ENCODE results near the gene FBXW11. TPM values are rescaled to one million over a fixed set of nuclear protein-coding genes. Genes with fewer than 3 reads are reported as not detected.
A peak's percentile ranks its signal among the peaks of the same experiment; 100 is the strongest.

The FBXW11 gene
- total RNA-seq, 1 experiment from 2014 or later = 52.2 TPM

DNA sequence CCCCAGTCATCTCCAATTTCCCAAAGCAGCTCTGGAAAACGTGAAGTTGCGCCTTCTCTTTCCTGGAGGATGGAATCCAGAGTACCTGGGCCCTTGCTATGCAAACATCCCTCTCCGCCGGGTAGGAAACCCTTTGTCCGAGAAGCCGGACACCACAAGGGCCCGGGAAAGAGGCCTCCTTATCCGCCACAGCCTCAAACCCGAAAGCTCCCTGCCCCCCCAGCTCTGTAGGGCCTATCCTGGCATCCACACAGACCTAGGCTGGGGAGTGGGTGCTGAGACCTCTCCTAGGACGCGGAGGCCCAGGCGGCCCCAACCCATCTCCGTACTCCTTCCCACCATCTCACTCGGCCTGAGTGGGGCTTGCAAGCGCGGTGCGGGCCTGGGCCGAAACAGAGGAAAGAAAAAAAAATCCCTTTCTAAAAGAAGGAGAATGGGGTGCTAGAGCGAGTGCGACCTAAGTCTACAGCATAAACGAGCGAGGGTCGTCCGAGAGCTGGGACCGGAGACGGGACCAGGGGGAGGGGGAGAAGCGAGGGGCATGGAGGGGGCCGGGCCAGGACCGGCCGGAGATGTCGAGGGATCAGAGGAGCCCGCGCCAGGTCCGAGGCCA is 624 bp downstream of the FBXW11 start:
- Mint-ChIP-seq H3K4me1 (peaks cover 75% of the 10 kb centered on the region), H3K27me3 (ENCODE audit: low read depth) (peaks cover 11% of the 10 kb centered on the region), H3K36me3 (no peaks in the 10 kb centered on the region), H3K9me3 (no peaks in the 10 kb centered on the region), H3K27ac (peak overlapping the region; percentile 71), H3K4me3 (peak overlapping the region; percentile 93)
- DNase-seq (ENCODE audit: low spot score) (peak; percentile 34), ATAC-seq (peak; percentile 6)
- POLR2A ChIA-PET = interaction anchor here (0.6 to 1.3 kb wide), 8 partner anchors 8 to 277 kb away, joined by 3 to 6 read pairs (median 4); no protein-coding TSS in a partner anchor
- CTCF ChIA-PET = interaction anchor here (0.9 to 5.9 kb wide), 9 partner anchors 35 to 587 kb away, joined by 3 to 65 read pairs (median 7); partner anchors contain the start of genes FGF18 and STK10
- peak; percentile 54; the same call in 1 of the 2 replicates for TF ChIP-seq ESRRA (CRISPR knock-in tag; IDR thresholded peaks at IDR 0.05; ENCODE audit: borderline replicate concordance)
- 0 out of 2 replicates have a peak, but pooled peaks have one; percentile 60 for TF ChIP-seq SMAD3 (CRISPR knock-in tag; IDR thresholded peaks at IDR 0.05; ENCODE audit: borderline replicate concordance)
- TF ChIP-seq, protein P1, sequence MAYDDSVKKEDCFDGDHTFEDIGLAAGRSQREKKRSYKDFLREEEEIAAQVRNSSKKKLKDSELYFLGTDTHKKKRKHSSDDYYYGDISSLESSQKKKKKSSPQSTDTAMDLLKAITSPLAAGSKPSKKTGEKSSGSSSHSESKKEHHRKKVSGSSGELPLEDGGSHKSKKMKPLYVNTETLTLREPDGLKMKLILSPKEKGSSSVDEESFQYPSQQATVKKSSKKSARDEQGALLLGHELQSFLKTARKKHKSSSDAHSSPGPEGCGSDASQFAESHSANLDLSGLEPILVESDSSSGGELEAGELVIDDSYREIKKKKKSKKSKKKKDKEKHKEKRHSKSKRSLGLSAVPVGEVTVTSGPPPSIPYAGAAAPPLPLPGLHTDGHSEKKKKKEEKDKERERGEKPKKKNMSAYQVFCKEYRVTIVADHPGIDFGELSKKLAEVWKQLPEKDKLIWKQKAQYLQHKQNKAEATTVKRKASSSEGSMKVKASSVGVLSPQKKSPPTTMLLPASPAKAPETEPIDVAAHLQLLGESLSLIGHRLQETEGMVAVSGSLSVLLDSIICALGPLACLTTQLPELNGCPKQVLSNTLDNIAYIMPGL (CRISPR knock-in tag; IDR thresholded peaks at IDR 0.05) = no peak

DNA sequence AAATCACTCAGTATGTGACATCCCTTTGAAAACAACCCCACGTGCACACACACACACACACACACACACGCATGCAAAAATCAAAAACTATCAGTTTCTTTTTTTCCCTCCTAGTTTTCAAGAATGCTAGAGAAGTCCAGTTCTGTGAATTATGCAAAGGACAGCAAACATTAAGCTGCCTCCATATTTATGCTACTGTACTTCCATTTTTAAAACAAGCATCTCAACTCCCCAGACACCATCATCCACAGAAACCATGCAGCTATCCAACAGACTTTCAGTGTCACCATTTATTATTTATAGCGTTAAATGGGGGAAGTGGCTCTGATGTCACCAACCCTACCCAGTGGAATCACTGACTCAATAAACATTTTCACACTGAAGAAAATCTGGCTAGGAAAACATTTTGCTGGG is 1.6 kb downstream of the FBXW11 start:
- ChIA-PET CTCF (interaction anchor here (1.8 to 5.9 kb wide), 2 partner anchors 93 to 147 kb away, joined by 7 to 65 read pairs; no protein-coding TSS in a partner anchor), POLR2A (interaction anchor here (0.6 kb wide), 1 partner anchor 18 kb away, joined by 4 read pairs; no protein-coding TSS in a partner anchor)
- no peak for DNase-seq (ENCODE audit: low spot score)
- Mint-ChIP-seq H3K27me3 (ENCODE audit: low read depth) (peaks cover 5% of the 10 kb centered on the region), H3K36me3 (no peaks in the 10 kb centered on the region), H3K27ac (peak overlapping the region; percentile 51), H3K4me1 (peaks cover 78% of the 10 kb centered on the region), H3K4me3 (peak overlapping the region; percentile 93), H3K9me3 (no peaks in the 10 kb centered on the region)
- ATAC-seq = no peak
- TF ChIP-seq, protein P2, sequence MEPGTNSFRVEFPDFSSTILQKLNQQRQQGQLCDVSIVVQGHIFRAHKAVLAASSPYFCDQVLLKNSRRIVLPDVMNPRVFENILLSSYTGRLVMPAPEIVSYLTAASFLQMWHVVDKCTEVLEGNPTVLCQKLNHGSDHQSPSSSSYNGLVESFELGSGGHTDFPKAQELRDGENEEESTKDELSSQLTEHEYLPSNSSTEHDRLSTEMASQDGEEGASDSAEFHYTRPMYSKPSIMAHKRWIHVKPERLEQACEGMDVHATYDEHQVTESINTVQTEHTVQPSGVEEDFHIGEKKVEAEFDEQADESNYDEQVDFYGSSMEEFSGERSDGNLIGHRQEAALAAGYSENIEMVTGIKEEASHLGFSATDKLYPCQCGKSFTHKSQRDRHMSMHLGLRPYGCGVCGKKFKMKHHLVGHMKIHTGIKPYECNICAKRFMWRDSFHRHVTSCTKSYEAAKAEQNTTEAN (CRISPR knock-in tag; IDR thresholded peaks at IDR 0.05) = no peak
- TF ChIP-seq, protein P3, sequence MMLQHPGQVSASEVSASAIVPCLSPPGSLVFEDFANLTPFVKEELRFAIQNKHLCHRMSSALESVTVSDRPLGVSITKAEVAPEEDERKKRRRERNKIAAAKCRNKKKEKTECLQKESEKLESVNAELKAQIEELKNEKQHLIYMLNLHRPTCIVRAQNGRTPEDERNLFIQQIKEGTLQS (CRISPR knock-in tag; conservative IDR thresholded peaks at IDR 0.05) = no peak
- TF ChIP-seq ZNF416 (CRISPR knock-in tag; IDR thresholded peaks at IDR 0.05) = no peak
- TF ChIP-seq, protein P4, sequence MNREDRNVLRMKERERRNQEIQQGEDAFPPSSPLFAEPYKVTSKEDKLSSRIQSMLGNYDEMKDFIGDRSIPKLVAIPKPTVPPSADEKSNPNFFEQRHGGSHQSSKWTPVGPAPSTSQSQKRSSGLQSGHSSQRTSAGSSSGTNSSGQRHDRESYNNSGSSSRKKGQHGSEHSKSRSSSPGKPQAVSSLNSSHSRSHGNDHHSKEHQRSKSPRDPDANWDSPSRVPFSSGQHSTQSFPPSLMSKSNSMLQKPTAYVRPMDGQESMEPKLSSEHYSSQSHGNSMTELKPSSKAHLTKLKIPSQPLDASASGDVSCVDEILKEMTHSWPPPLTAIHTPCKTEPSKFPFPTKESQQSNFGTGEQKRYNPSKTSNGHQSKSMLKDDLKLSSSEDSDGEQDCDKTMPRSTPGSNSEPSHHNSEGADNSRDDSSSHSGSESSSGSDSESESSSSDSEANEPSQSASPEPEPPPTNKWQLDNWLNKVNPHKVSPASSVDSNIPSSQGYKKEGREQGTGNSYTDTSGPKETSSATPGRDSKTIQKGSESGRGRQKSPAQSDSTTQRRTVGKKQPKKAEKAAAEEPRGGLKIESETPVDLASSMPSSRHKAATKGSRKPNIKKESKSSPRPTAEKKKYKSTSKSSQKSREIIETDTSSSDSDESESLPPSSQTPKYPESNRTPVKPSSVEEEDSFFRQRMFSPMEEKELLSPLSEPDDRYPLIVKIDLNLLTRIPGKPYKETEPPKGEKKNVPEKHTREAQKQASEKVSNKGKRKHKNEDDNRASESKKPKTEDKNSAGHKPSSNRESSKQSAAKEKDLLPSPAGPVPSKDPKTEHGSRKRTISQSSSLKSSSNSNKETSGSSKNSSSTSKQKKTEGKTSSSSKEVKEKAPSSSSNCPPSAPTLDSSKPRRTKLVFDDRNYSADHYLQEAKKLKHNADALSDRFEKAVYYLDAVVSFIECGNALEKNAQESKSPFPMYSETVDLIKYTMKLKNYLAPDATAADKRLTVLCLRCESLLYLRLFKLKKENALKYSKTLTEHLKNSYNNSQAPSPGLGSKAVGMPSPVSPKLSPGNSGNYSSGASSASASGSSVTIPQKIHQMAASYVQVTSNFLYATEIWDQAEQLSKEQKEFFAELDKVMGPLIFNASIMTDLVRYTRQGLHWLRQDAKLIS (CRISPR knock-in tag; IDR thresholded peaks at IDR 0.05; ENCODE audit: borderline replicate concordance) = no peak
- TF ChIP-seq SP1 (CRISPR knock-in tag; conservative IDR thresholded peaks at IDR 0.05) = no peak
- no peak for TF ChIP-seq NFYB (CRISPR knock-in tag; conservative IDR thresholded peaks at IDR 0.05; ENCODE audit: low read depth)
- TF ChIP-seq, protein P1 (CRISPR knock-in tag; IDR thresholded peaks at IDR 0.05) = no peak

DNA sequence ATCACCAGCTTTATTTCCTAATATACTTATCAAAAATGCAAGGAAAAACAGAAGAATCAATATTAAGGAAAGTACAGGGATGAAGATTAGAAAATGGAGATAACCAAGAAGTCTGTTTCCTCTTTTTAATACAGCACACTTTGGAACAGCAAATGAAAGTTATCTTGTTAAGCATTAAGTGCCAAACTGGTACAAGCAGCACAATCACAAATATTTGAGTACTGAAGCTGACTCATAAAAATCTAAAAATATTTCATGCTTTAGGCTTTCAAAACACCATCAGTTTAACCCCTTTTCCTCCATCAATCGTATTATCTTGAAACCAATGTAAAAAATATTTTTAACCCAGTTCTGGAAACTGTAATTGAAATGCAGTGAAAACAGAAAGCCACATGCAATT is 2.7 kb downstream of the FBXW11 start:
- POLR2A ChIA-PET = no interaction called here
- H3K4me3 Mint-ChIP-seq = no peak overlapping the region
- no peaks in the 10 kb centered on the region for H3K36me3 Mint-ChIP-seq
- TF ChIP-seq CREB1 (CRISPR knock-in tag; IDR thresholded peaks at IDR 0.05) (no peak), ZNF263 (CRISPR knock-in tag; IDR thresholded peaks at IDR 0.05; ENCODE audit: low read depth) (no peak), FOXP1 (CRISPR knock-in tag; IDR thresholded peaks at IDR 0.05; ENCODE audit: borderline replicate concordance) (no peak), NFYB (CRISPR knock-in tag; conservative IDR thresholded peaks at IDR 0.05; ENCODE audit: low read depth) (no peak), RORB (CRISPR knock-in tag; IDR thresholded peaks at IDR 0.05) (no peak)
- TF ChIP-seq, protein P2 (CRISPR knock-in tag; IDR thresholded peaks at IDR 0.05) = no peak
- TF ChIP-seq, protein P5, sequence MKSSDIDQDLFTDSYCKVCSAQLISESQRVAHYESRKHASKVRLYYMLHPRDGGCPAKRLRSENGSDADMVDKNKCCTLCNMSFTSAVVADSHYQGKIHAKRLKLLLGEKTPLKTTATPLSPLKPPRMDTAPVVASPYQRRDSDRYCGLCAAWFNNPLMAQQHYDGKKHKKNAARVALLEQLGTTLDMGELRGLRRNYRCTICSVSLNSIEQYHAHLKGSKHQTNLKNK (CRISPR knock-in tag; IDR thresholded peaks at IDR 0.05) = no peak
- TF ChIP-seq, protein P6, sequence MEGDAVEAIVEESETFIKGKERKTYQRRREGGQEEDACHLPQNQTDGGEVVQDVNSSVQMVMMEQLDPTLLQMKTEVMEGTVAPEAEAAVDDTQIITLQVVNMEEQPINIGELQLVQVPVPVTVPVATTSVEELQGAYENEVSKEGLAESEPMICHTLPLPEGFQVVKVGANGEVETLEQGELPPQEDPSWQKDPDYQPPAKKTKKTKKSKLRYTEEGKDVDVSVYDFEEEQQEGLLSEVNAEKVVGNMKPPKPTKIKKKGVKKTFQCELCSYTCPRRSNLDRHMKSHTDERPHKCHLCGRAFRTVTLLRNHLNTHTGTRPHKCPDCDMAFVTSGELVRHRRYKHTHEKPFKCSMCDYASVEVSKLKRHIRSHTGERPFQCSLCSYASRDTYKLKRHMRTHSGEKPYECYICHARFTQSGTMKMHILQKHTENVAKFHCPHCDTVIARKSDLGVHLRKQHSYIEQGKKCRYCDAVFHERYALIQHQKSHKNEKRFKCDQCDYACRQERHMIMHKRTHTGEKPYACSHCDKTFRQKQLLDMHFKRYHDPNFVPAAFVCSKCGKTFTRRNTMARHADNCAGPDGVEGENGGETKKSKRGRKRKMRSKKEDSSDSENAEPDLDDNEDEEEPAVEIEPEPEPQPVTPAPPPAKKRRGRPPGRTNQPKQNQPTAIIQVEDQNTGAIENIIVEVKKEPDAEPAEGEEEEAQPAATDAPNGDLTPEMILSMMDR (IDR thresholded peaks at IDR 0.05) = no peak
- no peak overlapping the region for H3K27ac Mint-ChIP-seq
- no peak for DNase-seq (ENCODE audit: low spot score)
- no peaks in the 10 kb centered on the region; the same call in 1 of the 2 replicates for H3K27me3 Mint-ChIP-seq (ENCODE audit: low read depth)
- H3K9me3 Mint-ChIP-seq = no peaks in the 10 kb centered on the region
- CTCF ChIA-PET = no interaction called here
- no peak for ATAC-seq
- H3K4me1 Mint-ChIP-seq = peaks cover 78% of the 10 kb centered on the region
